NCI-H2107 (cell line): ENCODE results near the gene CACNG4.

Experiments used
- DNase-seq: peaks from one replicate; lab custom pipeline; 2025; lab: John Stamatoyannopoulos, UW

The CACNG4 gene

DNA sequence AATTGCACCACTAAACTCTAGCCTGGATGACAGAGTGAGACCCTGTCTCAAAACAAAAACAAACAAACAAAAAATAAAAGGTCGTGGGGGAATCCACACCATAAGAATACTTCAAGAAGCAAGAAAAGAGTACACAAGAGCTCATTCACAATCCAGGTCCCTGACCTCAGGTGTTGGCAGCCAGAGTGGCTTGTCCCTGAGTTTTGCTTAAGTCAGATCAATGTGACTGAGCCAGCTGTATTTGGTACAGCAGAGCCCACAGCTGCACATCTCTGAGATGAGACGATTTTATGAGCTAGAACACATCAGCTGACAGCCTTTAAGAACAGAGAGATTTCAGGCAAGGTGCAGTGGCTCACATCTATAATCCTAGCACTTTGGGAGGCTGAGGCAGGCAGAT lies 102.2 kb downstream of the CACNG4 start:
- DNase-seq: no peak

DNA sequence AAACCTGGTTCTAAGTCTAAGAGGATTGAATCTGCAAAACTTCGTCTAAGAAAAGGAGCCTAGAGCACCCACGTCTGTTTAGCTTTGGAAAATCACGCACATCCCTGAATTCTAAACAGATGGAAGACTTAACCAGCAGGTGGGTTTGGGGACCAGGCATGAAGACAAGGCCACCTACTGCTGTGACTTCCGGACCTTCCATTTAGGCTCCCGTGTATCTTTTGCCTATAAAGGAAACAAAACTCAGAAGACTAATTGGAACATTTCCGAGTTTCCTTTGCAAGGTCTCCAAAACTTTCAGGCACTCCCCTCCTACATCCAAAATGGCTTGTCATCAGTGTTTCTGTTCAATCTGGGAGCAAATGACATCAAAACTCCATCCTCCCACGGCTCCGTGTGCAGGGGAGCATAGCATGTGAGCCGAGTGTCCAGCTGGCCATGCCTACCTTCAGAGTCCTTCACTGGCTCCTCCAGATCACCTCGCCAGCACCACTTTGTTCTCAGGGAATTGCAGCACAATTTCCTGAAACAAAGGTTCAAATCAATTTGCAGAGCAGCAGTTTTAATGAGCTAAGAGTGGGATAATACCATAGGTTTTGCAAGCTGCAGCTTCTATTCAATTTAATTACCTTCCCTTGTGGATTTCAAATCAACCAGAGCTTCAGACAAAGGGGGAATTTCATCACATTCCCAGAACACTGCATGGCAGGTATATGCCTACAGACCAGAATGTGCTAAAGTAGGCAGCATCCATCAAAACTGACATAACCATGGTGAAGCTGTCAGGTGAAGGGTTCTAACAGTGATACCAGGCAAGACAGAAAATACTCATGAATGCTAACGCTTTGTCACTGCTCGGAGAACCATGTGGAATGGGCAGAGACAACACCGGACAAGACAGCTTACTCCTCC lies 103.3 kb downstream of the CACNG4 start:
- DNase-seq: no peak

DNA sequence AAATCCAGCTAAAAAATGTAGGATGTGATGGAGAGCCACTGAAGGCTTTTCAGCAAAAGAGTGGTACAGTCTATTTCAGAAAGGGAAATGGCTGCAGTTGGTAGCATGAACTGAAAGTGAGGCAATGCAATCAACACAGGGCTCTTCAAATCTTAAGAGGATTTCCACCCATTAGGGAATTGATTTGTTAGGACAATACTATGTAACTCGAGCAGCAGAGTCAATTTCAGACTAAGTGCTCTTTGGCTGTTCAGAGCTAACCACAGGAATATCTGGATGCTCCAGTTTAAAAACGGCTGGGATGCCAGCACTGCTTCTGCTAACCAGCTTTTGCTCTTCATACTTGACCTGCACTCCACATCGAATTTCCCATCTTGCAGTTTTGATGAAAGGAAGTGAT lies 104.5 kb downstream of the CACNG4 start:
- peak; percentile 72 for DNase-seq

DNA sequence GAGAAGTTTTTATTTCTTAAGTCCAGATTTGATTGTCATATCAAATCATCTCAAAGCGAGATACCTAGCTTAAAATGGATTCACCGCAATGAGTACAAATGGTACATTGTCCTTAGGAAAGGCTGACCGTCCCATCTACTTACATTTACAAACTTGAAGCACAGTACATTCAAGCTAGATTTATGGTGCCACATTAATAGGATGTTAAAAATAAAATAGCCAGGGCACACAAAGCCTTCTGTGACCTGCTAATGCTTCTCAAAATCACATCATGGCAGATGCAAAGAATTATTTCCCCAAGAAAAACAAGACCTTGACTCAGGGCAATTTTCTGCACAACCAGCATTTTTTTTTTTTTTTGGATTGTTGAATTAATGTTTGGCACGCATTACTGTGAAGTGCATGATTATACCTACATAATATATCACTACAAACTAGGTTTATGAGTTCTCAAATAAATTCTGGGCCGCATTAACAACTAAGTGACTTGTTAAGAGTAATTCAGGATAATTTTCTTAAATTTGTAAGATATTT lies 105.2 kb downstream of the CACNG4 start:
- DNase-seq: no peak

DNA sequence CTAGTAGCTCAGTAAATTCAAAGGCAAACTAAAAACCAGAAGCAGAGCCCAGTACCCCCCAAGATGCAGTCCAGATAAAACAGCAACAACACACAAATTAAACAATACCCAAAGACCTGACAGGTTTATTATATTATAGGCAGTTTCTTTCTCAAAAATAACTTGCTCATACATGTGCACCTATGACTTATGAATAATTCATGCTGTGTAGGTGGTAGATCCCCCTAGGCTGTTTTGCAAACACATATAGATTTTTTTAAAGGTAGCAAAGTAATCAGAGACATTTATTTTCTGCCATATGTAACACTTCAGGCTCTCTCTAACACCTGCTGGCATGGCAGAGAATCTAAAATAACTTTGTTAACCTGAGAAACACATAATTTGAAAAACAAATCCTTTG lies 107.1 kb downstream of the CACNG4 start:
- DNase-seq: no peak

DNA sequence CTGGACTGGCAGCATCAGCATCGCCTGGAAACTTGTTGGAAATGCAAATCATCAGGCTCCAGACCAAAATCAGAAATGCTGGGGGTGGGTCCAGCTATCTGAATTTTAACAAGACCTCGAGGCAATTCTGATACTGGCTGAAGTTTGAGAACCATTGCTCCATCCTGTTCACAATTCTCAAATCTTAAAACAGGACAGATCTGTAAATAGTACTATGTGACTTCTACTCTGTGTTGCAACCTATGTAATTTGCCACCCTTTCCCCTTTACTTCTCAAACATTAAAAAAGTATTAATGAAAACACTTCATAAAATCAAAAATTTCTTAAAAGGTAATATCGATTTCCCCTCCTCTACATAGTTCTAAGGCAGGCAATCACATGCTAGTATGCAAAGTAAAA lies 108.4 kb downstream of the CACNG4 start:
- no peak for DNase-seq

DNA sequence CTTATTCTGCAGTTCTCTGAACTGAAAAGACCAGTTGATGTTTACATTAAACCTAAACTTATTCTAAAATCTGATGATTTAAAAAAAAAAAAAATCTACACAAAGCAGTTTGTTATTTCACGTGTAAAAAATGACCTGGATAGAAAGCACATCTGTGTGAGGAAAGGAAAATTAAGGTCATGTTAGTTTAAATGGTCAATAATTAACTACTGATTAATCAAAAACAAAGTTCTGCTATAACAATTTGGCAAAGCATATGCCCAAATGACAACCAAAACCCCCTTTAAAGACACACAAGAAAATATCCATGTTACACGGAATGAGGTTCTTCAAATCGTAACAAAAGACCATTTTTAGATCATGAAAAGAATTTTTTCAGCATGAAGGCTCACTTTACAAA lies 110.3 kb downstream of the CACNG4 start:
- DNase-seq: no peak

DNA sequence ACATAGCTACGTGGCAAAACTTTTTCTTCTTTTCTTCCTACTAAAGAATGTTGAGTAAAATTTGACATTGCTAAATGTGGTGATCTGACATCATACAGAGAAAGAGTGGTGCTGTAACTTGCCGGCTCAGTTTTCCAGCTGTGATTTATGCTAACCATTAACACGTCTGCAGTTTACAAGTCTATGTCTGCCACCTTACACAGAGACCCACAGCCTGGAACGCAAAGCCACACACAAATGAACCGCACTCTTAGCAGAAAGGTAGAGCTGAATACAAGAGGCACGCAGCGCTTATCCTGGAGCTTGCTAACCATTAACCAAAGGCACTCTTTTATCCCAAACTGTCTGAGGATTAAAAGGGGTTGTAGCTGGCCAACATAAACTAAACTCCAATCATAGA lies 111.8 kb downstream of the CACNG4 start:
- no peak for DNase-seq

DNA sequence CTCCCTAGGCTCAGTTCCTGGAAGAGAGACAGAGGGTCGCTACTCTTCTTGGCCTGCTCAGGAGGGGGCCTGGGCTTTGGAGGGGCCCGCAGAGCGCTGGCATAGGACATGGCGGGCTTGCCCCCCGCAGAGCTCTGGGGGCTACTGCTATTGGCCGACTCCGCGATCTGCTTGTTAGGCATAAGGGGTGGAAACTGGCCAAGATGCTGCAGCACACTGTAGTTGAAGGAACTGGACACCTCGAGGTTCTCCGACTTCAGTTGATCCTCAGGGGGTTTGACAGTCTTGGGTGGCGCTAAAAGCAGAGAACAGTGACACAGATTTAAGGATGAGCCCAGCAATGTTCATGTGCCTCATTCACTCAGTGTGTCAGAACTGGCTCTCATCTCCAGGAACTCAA lies 113.8 kb downstream of the CACNG4 start:
- DNase-seq: no peak

DNA sequence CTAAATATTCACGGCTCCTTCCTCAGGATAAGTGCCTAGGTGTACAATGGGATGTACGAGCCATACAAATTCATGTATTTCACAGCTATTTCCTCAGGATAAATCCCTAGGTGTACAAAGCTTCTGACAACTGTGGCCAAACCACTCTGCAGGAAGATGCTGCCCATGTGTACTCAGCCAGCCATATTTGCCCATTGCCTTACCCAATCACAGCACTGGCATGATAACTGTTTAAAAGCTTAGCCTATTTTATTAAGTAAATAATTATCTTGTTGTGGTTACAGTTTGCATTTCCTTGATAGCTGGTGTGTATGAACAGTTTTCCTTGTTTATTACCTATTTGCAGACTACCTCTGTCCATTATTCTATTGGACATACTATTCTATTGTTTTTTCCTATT lies 115.0 kb downstream of the CACNG4 start:
- no peak for DNase-seq

DNA sequence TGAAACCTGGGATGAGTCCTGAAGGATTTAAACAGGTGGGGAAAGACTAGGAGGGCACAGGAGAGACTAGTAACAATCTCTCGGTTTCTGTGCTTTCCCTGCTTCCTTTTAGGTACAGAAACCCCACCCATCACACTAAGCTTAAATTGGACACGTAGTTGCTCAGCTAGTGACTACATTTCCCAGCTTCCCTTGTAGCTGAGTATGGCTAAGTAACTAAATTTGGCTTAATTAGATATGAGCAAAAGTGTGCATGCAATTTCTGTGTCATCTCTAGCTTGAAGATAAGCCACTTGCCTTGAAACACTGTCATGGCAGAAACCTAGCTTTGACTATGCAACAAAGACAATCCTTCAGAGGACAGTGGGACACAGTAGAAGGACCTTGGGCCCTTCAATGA lies 116.3 kb downstream of the CACNG4 start:
- DNase-seq: no peak

DNA sequence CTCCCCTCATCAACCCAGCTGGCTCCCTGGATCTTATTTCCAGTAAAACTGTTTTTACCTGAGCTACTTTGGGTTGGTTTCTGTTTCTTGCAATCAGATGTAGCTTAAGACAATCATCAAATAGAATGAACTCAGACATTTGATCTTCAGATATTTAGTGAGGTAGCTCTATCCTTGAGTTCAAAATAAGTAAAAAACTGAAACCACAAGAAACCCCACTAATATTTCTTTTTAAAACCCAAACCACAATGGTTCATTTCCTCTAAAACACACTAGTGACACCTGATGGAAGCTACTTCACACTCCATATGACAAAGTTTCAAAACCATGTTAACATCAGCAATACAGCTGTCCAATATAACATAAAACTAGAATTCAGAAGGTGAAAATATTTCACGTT lies 117.6 kb downstream of the CACNG4 start:
- no peak for DNase-seq
